Neural cell (in vitro differentiated cells): ENCODE results near the gene C12orf42.

ENCODE experiments used
- EZH2 ChIP-seq: fragments of 200-600, 300-800 bp; shearing (Covaris generic), sonication (generic); IDR thresholded peaks from 2 replicates; pipeline ENCODE4 v1.6.1; 2014; ENCODE audit warnings: antibody characterized with exemption, low read length, borderline replicate concordance, mild to moderate bottlenecking; ENCODE audit not compliant: insufficient read depth, poor library complexity, severe bottlenecking
- POLR2AphosphoS5 ChIP-seq: IDR thresholded peaks from 2 replicates; pipeline ENCODE4 v1.6.1; 2012
- RAD21 ChIP-seq: fragments of 450-650 bp; conservative IDR thresholded peaks from 2 replicates; pipeline ENCODE4 v1.6.1; 2014; ENCODE audit warnings: antibody characterized with exemption, mild to moderate bottlenecking, moderate library complexity
- TAF1 ChIP-seq: IDR thresholded peaks from 2 replicates; pipeline ENCODE4 v1.6.1; 2012; ENCODE audit warnings: low read depth
- TF ChIP-seq, protein P1 (sequence below): fragments of 450-650 bp; IDR thresholded peaks from 2 replicates; pipeline ENCODE4 v1.5.1; 2014; ENCODE audit warnings: antibody characterized with exemption, mild to moderate bottlenecking, moderate library complexity; ENCODE audit not compliant: poor library complexity, severe bottlenecking

DNA sequence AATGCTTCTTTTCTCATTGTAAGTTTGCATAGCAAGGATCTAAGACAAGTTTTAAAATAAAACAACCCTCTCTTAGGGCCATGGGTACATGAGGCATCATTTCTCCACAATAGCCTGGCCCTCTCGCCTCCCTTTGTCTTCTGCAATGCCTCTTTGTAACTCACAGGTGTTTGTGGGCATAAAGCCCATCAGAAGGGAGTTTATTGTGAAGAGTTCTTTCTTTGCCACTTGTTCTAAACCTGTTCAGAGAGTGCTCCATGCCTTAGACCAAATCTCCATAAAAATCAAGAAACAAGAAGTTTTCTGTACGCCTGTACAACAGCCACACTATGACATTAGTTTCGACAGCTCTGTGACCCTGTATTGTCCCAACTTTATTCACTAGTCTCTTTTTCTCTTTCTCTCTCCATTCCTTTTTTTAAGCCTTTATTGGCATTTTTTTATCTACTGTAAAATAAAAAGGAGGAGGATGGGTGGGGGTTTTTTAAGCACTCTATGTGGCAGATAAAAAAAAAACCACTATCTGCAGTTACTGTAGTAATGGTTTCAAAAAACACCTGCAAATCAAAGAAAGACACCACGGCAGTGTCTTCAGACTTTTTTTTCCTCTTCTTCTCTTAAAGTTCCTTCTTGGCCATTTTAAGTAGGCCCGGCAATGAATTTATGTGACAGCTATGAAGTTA is 1.6 kb downstream of the C12orf42 start:
- TF ChIP-seq TAF1 (no peak), RAD21 (no peak), POLR2AphosphoS5 (no peak), EZH2 (no peak)
- TF ChIP-seq, protein P1, sequence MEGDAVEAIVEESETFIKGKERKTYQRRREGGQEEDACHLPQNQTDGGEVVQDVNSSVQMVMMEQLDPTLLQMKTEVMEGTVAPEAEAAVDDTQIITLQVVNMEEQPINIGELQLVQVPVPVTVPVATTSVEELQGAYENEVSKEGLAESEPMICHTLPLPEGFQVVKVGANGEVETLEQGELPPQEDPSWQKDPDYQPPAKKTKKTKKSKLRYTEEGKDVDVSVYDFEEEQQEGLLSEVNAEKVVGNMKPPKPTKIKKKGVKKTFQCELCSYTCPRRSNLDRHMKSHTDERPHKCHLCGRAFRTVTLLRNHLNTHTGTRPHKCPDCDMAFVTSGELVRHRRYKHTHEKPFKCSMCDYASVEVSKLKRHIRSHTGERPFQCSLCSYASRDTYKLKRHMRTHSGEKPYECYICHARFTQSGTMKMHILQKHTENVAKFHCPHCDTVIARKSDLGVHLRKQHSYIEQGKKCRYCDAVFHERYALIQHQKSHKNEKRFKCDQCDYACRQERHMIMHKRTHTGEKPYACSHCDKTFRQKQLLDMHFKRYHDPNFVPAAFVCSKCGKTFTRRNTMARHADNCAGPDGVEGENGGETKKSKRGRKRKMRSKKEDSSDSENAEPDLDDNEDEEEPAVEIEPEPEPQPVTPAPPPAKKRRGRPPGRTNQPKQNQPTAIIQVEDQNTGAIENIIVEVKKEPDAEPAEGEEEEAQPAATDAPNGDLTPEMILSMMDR: no peak
